ENCODE results near the gene PDZD2.

DNA sequence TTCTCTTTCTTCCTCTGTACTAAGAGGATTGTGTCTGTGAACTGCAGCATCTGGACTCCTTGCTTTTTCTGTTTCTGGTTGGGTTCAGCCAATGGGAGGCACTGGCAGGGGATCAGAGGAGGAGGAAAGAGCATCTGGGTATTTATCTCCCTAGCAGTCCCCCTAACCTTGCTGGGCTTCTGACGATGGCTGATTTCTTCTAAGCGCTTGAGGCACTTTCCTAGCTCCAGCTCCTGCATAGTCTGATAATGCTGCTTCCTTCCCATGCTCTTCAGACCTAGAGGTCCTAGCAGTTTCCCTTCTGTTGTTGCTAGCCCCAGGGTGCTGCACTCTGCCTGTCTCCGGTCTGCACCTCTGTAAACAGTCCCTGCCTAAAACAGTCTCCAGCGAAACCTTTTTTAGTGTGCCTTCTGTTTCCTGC is 225.1 kb downstream of the PDZD2 start:
- TF ChIP-seq, protein P1, sequence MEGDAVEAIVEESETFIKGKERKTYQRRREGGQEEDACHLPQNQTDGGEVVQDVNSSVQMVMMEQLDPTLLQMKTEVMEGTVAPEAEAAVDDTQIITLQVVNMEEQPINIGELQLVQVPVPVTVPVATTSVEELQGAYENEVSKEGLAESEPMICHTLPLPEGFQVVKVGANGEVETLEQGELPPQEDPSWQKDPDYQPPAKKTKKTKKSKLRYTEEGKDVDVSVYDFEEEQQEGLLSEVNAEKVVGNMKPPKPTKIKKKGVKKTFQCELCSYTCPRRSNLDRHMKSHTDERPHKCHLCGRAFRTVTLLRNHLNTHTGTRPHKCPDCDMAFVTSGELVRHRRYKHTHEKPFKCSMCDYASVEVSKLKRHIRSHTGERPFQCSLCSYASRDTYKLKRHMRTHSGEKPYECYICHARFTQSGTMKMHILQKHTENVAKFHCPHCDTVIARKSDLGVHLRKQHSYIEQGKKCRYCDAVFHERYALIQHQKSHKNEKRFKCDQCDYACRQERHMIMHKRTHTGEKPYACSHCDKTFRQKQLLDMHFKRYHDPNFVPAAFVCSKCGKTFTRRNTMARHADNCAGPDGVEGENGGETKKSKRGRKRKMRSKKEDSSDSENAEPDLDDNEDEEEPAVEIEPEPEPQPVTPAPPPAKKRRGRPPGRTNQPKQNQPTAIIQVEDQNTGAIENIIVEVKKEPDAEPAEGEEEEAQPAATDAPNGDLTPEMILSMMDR (IDR thresholded peaks at IDR 0.05): no peak
- TF ChIP-seq POLR2A (IDR thresholded peaks at IDR 0.05): no peak

All from heart left ventricle (tissue), 13 donors.